ELF-1 (cell line): ENCODE results near the gene DLST.
"Not testable (repeated sequence)": the region's sequence is repeated elsewhere in the genome, so short reads cannot be mapped to it uniquely, and the experiment has no call there.

Experiments used
- DNase-seq: peaks from one replicate; pipeline ENCODE4 v3.0.0-alpha.2; 2016; ENCODE audit warnings: low read depth, low spot score

The DLST gene

DNA sequence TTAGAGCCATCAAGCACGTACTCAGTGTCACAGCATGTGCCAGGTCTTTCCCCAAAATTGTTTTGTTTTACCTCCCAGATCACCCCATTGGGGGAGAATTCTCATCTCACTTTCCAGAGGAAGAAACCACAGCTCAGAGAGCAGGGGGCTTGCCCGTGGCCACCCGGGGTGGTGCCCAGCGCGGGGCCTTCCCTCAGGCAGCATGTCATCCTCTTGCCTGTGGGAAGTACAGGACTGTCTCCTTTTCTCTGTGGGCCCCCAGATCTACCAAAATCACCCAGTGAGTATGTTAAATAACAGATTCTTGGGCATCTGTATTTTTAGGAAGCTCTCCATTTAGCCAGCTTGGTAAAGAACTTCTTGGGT, 35.4 kb downstream of the DLST start:
- DNase-seq, result no peak

DNA sequence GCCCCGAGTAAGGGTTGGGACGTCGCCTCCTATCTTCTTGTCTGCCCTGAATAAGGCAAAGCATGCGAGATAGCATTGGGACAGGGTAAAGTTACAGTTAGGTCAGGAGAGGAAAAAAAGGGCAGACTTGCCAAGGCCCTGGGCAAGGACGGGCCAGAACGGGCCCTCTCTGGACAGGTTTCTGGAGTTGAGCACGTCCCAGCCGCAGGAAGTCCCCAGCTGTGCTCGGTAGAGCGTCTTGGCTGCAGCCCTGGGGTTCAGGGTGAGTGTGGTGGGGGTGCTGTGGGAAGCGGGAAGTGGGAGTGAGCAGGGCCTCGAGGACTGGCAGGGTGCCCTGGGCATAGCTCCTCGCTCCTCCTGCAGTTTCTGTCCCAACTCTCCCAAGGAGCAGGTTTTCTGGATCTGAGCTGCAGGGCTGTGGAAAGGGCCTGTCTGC, 35.9 kb downstream of the DLST start:
- no peak for DNase-seq

DNA sequence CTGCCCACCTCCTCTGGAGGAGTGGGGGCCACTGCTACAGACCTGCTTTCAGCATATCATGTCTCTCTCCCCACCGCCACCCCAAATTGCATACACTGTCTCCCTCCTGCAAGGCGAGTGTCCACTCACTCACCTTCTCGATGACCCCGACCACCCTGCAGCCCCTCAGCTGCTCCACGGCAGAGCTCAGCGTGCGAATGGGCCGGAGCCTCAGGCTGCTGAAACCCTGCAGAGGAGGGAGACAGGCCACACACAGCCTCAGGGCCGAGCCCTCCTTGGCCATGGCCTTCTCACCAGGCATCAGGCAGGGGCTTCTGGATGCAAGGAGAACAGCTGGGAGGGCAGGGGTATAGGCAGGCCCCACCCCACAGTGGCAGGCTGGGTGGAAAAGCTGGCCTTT, 36.7 kb downstream of the DLST start:
- no peak for DNase-seq

DNA sequence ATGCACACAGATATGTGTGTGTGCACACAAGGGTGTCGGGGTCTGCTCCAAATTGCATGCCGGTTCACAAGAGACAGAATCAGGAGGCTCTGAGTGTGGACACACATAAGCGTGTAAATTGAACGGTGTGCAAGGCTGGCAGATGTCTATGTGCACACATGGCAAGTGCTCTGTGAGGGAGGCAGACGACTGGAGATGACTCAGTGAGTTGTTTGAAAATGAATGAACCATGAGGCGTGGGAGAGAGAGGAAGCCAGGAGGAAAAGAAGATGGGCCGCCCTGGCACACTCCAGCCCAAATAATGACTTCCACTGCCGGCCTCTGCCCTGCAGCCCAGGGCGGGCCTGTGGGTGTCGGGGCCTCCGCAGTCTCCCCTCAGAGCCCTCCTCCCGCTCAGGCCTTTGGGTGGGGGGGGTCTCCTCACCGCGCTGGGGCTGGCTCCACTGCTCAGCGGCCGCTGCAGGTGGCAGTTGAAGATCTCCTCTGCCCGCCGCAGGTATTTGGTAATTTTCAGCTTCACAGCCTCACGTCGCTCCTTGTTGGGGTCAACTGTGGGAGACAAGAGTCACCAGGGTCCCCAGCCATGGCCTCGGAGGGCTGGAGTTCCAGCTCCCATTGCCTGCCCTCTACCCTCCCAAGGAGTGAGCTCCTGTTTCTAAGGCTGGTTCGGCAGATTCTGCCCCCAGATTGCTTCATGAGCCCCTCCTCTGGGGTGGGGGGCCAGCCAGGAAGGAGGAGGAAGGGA, 37.9 kb downstream of the DLST start:
- DNase-seq, result no peak

DNA sequence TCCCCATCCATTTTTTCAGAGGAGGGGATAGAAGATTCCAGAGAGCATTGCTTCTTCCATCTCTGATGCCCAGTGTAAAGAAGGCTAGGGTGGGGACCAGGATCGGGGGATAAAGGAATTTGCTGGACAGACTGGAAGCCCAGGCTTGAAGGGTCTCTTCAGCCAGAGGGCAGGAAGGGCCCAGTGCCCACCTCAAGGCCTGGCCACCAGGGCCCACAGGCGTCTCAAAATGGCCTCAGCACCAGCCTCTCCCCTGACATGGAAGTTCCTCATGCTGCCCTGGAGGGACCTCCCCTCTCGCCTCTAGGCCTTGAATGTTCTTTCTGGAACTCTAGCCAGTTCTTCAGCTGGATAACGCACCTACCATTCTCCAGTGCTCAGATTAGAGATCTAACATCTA, 38.6 kb downstream of the DLST start:
- DNase-seq, result no peak

DNA sequence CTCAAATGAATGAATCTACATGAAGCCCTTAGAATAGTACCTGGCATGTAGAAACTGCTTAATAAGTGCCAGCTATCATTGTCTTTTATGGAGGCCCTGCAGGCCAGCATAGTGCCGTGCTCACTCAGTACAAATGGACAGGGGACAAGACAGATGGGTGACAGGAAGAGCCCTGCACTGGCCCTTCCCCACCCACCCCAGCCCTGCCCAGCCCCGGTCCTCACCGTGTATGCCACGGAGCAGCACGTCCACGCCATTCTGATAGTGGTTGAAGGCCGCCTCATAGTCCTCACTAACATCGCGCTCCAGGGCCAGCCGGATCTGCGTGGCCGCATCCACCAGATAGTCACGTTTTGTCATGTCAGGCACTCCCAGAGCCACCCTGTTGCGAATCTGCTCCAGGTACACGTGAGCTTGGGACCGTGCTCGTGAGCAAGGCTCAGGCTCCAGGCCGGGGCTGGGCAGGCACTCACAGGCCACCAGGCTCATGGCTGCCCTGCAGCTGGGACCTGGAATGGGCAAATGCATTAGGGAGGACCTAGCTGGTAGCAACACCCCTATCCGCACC, 39.4 kb downstream of the DLST start:
- DNase-seq, result no peak

DNA sequence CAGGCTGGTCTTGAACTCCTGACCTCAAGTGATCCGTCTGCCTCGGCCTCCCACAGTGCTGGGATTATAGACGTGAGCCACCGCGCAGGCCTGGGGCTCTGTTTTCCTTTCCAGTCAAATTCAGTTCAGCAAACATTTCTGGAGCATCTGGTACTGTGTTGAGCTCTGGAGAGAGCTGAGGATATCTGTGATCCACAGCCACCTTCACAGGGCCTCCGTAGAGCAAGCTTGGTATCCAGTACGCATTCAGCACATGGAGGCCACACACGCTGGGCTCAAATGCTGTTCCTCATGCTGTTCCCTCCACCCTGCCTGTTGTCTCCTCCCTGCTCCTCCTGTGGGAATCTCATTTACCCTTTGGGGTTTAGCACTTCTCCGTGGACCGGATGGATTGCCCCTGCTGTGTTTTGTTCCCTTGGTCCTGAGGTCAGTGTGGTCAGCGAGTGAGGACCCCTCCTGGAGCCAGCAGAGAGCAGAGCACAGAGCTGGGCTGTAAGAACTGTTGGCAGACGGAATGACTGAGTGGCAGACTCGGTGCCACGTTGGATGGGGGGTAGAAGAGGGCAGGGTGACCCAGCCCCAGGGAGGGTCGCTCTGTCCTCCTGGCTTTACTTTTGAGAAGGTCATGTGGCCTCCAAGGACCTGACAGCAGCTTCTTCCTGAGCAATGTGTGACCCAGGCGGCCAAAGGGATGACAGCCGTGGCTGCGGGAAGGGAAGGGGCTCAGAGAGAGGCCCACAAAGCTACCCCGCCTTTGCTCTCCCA, 40.5 kb downstream of the DLST start:
- DNase-seq, result no peak

DNA sequence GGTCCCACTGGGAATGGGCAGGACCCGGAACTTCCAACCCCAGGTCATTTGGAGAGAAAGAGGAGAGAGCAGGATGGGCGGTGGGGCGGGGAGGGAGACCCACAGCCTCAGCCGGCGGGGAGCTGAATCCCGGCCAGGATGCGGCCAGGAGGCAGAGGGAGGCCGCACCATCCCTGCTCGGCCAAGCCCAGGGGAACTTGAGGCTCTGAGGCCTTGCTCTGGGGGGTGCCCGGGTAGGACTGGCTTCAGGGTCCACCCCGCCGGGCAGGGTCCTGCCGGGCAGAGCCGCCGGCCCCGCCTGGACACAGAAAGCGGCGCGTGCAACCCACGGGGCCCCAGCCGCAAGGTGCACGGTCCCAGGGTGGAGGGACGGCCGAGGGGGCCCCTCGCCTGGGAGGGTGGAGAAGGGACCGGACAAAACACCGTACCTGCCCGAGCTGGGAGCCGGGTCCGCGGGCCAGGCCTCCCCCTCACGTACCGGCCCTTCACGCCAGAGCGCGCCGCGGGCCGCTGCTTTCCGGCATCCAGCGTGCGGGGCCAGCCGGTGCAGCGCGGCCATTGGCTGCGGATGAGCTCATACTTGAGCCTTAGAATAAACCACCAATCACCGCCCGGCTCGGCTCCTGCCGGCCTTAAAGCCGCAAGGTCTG, 41.2 kb downstream of the DLST start, which contains the start of gene RPS6KL1:
Gene RPS6KL1 (minus strand): TSS at position 509 of the 650 bp plus-strand sequence. CDS start 1,719 bp downstream, outside the sequence.
- DNase-seq, result peak; percentile 89

DNA sequence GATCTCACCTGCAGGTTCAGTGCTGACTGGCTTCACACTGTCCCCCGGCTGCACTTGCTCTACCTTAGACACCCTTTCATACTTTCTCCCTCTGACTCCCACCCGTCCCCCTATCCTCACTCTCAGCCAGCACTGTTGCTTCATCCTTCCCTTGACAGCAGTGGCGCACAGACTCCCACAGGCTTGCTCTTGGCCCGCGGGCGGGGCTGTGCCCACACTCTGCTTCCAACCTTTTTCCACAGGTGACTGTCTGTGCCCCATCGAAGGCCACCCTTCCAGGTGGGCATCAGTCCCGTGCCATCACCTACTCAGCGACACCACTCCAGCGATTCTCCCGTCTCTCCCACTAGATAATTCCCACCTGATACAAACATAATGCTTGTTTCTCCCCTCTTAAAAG, 42.3 kb downstream of the DLST start:
- DNase-seq, result no peak

DNA sequence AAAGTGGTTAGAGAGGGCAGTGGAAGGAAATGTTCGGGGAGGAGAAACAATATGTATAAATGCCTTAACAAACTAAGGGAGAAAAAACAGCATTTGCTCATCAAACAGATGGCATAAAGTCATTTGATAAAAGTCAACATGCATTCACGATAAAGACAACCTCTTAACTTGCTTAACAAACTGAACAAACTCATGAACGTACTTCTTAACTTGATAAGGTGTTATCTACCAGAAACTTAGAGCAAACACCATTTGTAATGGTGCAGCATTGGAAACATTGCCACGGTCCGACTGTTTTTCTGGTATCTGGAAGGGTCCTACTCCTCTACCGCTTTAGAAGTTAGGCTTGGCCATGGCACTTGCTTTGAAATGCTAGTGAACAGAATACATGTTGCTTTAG, 45.5 kb downstream of the DLST start:
- DNase-seq, result no peak

DNA sequence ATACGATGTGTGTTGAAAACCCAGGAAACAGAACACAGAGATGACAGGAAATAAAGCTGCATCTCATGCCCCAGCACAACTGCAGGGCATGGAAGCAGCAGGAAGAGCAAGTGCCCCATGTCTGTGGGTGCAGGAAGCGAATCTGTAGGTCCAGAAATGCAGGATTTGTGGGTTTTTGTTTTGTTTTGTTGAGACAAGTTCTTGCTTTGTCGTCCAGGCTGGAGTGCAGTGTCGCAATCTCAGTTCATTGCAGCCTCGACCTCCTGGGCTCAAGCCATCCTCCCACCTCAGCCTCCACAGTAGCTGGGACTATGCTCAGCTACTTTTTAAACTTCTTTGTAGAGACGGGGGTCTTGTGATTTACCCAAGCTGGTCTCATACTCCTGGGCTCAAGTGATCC, 47.5 kb downstream of the DLST start:
- no peak for DNase-seq

DNA sequence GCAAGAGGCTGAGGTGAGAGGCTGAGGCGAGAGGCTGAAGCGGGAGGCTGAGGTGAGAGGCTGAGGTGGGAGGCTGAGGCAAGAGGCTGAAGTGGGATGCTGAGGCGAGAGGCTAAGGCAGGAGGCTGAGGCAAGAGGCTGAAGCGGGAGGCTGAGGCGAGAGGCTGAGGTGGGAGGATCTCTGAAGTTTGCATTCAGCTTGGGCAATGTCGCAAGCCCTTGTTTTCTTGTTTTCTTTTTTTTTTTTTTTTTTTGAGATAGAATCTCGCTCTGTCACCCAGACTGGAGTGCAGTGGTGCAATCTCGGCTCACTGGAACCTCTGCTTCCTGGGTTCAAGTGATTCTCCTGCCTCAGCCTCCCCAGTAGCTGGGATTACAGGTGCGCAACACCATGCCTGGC, 50.0 kb downstream of the DLST start:
- DNase-seq, result not testable (repeated sequence)

DNA sequence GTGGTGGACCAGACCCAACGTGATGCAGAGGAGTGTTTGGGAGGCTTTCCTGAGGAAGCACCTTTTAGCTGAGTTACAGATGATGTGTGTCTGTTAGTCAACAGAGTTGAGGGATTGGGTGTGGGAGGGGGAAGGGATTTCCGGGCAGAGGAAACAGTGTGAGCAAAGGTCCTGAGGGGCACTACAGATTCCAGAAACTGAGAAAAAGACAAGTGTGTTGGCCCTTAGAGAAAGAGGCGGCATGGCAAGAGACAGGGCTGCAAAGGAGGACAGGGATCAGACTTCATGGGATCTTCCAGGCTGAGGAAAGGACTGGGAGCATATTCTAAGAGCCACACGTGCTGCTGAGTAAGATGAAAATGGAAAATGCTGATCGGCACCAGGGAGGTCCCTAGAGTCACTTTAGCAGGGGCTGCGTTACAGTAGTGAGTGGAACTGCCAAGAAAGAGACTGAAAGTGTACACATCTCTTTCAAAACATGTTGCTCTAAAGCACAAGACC, 50.7 kb downstream of the DLST start:
- no peak for DNase-seq

DNA sequence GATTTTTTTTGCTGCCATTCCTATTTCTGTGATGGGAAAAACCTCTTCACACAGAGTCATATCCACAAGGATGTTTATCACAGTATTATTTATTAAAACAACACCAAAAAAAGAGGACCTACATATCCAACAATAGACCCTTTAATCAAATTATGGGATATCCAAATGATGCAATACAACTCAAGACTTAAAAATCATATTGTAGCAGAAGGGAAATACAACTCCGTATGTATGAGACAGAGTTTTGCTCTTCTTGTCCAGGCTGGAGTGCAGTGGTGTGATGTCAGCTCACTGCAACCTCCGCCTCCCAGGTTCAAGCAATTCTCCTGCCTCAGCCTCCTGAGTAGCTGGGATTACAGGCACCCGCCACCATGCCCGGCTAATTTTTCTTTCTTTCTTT, 51.2 kb downstream of the DLST start:
- not testable (repeated sequence) for DNase-seq

DNA sequence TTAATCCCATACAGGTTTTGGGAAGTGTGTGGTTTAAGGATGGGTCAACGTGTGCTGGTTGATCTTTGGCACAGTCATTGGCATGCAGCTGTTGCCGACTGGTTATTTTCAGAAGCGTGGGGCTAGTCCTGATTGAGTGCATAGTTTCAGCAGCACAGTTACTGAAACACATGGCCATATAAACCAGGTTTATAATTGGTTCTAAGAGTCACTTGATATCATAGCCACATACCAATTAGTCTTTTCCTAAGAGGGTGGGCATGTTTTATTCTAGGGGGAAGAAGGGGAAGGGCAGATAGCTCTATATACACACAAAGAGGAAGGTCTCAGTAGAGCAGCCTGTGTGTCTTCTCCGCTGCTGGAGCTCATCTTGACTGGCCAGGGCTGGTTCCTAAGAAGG, 52.3 kb downstream of the DLST start:
- DNase-seq, result no peak

DNA sequence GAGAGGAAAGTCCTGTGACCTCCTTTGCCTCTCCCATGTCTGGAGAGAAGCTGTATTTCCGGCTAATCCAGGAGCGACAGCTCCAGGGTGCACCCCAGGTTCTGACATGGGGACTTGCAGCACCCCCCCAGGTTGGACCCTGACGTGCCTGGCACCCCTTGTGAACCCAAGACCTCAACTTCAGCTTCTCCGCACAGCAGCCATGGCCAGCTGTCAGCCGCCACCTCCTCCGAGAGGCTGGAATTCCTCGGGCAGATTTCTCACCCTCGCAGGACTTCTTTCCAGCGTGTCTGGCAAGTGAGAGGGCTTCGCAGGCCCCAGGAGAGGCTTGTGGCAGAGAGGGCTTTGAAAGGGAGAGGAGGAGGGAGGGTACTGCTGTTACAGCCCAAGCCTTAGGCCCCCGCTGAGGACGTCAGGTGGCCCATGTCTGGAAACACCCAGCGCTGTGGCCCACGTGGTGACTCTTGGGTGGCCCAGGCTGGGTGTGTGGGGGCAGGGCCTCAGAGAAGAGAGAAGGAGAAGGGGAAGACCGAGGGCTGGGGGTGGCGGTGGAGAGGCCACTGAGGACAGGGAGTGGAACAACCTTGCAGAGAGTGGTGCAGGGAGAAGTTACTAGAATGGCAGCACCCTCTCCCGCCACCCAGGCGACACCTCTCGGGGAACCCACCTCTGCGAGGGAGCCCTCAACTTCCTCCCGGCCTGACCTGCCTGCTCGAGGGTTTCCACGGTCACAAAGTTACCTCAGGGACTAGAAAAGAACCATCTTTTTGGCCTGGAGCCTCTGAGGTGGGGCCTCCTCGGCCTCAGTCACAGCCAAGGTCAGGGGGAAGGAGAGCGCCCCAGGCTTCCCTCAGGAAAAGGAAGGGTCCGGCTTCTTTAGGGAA, 53.0 kb downstream of the DLST start:
- DNase-seq, result peak; percentile 58

DNA sequence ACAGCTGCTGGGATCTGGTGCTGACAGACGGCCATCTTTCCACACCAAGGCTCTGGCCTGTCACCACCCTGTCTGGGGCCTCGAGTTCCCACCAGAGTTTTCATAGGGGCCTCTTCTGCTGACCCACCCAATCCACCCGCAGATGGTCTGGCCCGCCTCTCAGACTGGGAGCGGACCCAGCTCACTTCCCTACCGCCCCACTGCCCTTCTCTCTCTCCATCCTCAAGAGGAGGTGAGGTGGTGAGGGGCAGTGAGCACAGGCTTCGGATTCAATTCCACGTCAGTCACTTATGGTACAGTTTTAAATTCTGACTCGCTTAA, 53.6 kb downstream of the DLST start:
- DNase-seq, result no peak

DNA sequence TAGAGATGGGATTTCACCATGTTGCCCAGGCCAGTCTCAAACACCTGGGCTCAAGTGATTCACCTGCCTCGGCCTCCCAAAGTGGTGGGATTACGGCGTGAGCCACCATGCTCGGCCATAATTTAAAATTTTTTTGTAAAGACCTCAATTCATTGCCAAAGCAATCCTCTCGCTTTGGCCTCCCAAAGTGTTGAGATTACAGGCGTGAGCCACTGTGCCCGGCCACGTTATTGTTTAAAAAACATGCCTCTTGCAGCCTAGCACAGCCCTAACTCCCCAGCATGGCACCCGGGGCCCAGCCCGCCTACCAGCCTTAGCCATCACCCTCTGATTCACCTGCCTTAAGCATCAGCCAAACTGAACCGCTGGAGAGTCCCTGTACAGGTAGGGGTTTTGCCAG, 54.4 kb downstream of the DLST start:
- DNase-seq, result no peak

DNA sequence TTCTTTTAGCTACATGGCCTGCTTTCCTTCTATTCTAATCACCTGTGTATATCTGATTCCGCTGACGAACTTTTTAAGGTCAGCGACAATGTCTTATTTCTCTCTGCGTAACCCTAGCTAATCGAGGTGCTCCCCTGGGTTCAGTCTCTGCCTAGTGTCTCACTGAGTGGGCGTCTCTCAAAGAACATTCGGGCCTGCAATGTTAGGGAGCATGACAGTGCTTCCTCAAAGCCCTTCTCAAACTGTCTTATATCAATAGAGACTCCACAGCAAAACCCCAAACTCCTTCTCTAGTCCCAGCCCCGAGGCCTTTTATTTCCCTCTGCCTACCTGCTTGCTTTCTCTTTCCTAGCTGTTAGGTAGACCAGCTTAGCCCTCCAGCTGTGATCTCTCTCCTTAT, 55.0 kb downstream of the DLST start:
- no peak for DNase-seq

DNA sequence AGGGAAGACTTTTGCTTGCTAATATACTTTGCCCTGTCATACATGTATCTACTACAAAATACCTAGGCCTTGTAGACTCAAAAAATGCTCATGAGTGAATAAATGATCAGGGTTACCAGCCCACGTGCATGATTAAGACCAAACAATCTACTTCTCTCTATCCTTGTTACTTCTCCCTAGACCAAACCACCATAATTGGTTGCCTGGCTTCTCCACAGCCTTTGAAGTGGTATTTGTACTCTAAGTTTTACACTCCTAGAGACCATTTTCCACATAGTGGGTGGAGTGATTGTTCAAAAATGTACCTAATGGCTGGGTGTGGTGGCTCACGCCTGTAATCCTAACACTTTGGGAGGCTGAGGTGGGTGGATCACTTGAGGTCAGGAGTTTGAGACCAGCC, 55.5 kb downstream of the DLST start:
- DNase-seq, result no peak
